ENCODE results near the gene ATXN1. TPM values are rescaled to one million over a fixed set of nuclear protein-coding genes. Genes with fewer than 3 reads are reported as not detected.

Gene ATXN1
- total RNA-seq, 4 donors from 2014 or later = 42.4 to 74.9 (median 52.1) TPM

DNA sequence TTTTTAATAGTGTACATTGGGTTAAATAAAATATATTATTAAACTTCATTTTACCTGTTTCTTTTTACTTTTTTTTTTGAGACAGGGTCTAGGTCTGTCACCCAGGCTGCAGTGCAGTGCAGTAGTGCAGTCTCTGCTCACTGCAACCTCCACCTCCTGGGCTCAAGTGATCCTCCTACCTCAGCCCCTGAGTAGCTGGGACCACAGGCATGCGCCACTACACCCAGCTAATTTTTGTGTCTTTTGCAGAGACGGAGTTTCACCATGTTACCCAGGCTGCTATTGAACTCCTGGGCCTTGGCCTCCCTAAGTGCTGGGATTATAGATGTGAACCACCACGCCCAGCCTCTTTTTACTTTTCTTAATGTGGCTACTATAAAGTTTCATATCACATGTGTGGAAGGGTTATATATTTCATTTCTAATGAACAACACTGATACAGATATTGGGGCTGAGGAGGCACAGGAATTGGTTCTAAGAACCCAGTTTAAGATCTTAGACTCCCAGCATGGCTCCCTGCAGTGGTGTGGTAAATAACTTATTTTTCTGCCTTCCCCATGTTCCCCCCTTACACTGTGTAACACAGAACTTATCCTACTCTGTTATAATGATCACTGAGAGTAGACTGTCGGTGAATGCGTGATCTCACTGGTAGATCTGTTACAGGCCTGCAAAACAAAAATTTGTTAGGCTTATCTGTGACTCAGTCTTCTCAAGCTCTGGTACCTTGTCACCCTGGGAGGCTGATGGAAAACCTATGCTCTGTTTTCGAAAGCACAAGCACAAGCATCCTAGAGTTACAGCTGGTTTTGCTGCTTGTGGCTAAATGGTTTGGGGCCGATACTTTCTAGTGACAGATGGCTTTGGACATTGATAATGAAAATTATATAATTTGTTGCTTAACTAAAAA, 5.8 kb upstream of the ATXN1 start:
- DNase-seq (ENCODE audit: extremely low spot score) = no peak
- Histone ChIP-seq H3K27me3 (no peaks in the 10 kb centered on the region), H3K4me1 (peaks cover 36 to 66% (median 59%) of the 10 kb centered on the region in 4 donors), H3K27ac (replicated peaks in 1 of 4) (peak overlapping the region in 3 of 4 donors; percentile 39 to 70 (median 41)), H3K36me3 (no peaks in the 10 kb centered on the region), H3K9me3 (no peaks in the 10 kb centered on the region), H3K4me3 (no peak overlapping the region)
- TF ChIP-seq, protein P1, sequence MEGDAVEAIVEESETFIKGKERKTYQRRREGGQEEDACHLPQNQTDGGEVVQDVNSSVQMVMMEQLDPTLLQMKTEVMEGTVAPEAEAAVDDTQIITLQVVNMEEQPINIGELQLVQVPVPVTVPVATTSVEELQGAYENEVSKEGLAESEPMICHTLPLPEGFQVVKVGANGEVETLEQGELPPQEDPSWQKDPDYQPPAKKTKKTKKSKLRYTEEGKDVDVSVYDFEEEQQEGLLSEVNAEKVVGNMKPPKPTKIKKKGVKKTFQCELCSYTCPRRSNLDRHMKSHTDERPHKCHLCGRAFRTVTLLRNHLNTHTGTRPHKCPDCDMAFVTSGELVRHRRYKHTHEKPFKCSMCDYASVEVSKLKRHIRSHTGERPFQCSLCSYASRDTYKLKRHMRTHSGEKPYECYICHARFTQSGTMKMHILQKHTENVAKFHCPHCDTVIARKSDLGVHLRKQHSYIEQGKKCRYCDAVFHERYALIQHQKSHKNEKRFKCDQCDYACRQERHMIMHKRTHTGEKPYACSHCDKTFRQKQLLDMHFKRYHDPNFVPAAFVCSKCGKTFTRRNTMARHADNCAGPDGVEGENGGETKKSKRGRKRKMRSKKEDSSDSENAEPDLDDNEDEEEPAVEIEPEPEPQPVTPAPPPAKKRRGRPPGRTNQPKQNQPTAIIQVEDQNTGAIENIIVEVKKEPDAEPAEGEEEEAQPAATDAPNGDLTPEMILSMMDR (IDR thresholded peaks at IDR 0.05) = no peak
- no peak for TF ChIP-seq POLR2AphosphoS5 (IDR thresholded peaks at IDR 0.05)
- no peak for TF ChIP-seq POLR2A (IDR thresholded peaks at IDR 0.05; ENCODE audit: low read depth)
- no peak for TF ChIP-seq EP300 (IDR thresholded peaks at IDR 0.05)
- intact Hi-C loops (cut with DNase I) = no loop called here
- 96% methylated on average over 7 of the region's 7 CpGs for WGBS

DNA sequence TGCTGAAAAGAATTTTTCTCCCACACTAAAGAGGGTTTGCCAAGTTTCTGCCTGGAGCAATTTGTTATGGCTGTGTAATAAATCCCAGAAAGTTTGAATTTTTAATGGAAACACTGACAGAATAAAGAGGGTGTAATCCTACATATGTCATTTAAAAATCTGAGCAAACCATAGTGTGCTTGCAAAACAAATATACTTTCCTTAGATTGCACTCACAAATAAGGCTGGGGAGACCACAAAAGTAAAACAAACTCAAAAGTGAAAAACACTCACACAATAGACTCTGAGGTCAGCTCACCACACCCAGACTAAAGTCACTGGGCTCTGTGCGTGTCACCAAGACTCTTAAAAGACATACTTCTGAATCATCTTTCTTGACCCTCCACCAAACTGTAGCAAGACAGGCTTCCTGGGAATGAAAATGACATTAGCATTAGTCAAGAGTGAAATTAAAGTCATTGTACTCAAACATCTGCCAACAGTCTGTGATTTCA, 4.8 kb upstream of the ATXN1 start:
- WGBS = 20% methylated on average over 1 of the region's 1 CpG
- no peak overlapping the region for H3K4me3 ChIP-seq
- no peaks in the 10 kb centered on the region for H3K27me3 ChIP-seq
- intact Hi-C loops (cut with DNase I) = no loop called here
- DNase-seq (ENCODE audit: extremely low spot score) = no peak
- H3K4me1 ChIP-seq = peaks cover 36 to 66% (median 58%) of the 10 kb centered on the region in 4 donors
- peak overlapping the region in 1 of 4 donors; percentile 35 for H3K27ac ChIP-seq (replicated peaks in 1 of 4)
- TF ChIP-seq EP300 (IDR thresholded peaks at IDR 0.05) = no peak
- no peak for TF ChIP-seq POLR2A (IDR thresholded peaks at IDR 0.05; ENCODE audit: low read depth)
- TF ChIP-seq POLR2AphosphoS5 (IDR thresholded peaks at IDR 0.05) = no peak
- TF ChIP-seq, protein P1 (IDR thresholded peaks at IDR 0.05) = no peak
- H3K9me3 ChIP-seq = no peaks in the 10 kb centered on the region
- H3K36me3 ChIP-seq = no peaks in the 10 kb centered on the region

DNA sequence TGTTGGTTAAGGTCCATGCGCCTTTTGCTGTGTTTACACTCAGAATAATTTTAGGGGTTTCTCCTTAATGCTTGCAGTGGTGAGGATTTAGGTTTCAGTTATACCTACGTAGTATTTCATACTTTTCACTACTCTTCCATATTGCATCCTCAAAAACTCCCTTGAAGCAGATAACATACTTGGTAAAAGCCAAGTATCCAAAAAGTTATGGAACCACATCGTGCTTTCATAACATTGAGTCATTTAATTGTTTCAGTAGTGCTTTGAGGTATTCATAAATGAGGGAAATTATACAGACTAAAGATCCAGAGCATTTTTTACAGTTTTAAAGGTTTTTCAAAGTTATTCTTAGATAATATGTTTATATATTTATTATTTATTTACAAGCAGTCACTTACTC, 4.0 kb upstream of the ATXN1 start:
- intact Hi-C loops (cut with DNase I) = no loop called here
- WGBS = 92% methylated on average over 3 of the region's 3 CpGs
- TF ChIP-seq POLR2AphosphoS5 (IDR thresholded peaks at IDR 0.05) (no peak), EP300 (IDR thresholded peaks at IDR 0.05) (no peak), POLR2A (IDR thresholded peaks at IDR 0.05; ENCODE audit: low read depth) (no peak)
- TF ChIP-seq, protein P1 (IDR thresholded peaks at IDR 0.05) = no peak

DNA sequence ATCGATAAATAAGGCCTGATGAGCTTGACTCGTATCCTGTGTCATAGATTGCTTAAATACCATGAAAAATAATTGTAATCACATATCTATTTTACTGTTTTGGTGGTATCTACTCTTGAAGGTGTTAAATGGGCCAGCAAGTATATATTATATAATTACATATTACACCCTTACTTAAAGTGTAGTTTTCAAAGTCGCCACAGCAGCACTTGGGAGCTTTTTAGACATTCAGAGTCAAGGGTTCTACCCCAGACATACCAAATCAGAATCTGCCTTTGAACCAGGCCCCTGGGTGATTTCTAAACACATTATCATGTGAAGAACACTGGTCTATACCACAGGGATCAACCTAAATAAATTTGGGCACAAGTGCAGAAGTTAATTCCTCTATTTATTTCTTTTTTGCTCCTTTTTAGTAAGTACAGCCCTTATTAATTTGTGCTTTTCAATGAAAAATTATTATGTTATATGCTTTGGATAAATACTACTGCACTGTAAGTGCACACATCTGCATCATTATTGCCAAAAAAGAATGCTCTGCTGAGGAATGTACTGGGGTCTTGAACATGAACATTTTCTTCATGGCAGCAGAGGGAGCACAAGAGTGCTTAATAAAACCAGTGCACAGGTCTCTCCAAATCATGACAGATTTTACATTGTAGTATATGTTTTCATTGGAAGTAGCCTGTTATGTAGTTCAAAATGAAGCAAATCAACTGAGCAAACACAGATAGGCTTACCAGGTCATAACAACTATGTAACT, 3.1 kb upstream of the ATXN1 start:
- no peak overlapping the region for H3K4me3 ChIP-seq
- intact Hi-C loops (cut with DNase I) = loop anchor here (5.0 kb wide), 1 partner anchor 432 kb away; no protein-coding TSS in a partner anchor
- H3K27me3 ChIP-seq = no peaks in the 10 kb centered on the region
- DNase-seq (ENCODE audit: extremely low spot score) = no peak
- H3K4me1 ChIP-seq = peaks cover 20 to 49% (median 41%) of the 10 kb centered on the region in 4 donors
- H3K9me3 ChIP-seq = no peaks in the 10 kb centered on the region
- peak overlapping the region in 3 of 4 donors; percentile 99 to 100 (median 99) for H3K27ac ChIP-seq (replicated peaks in 1 of 4)
- WGBS = 65% methylated on average over 3 of the region's 3 CpGs
- H3K36me3 ChIP-seq = no peaks in the 10 kb centered on the region
- TF ChIP-seq, protein P1 (IDR thresholded peaks at IDR 0.05) = peak; percentile 31 to 56 (median 50)
- TF ChIP-seq POLR2A (IDR thresholded peaks at IDR 0.05; ENCODE audit: low read depth) (no peak), EP300 (IDR thresholded peaks at IDR 0.05) (no peak), POLR2AphosphoS5 (IDR thresholded peaks at IDR 0.05) (no peak)

More for the DNA sequence above, 4.0 kb upstream of the ATXN1 start:
- H3K9me3 ChIP-seq = no peaks in the 10 kb centered on the region
- peaks cover 28 to 57% (median 50%) of the 10 kb centered on the region in 4 donors for H3K4me1 ChIP-seq
- H3K27me3 ChIP-seq = no peaks in the 10 kb centered on the region
- H3K4me3 ChIP-seq = no peak overlapping the region
- H3K36me3 ChIP-seq = no peaks in the 10 kb centered on the region
- H3K27ac ChIP-seq (replicated peaks in 1 of 4) = no peak overlapping the region
- no peak for DNase-seq (ENCODE audit: extremely low spot score)
